Mesenchymal stem cell (in vitro differentiated cells and primary cell): ENCODE measurements around the gene FYN.
A peak's percentile ranks its signal among the peaks of the same experiment; 100 is the strongest.

Experiments used
- DNase-seq: peaks from one replicate; pipeline ENCODE4 v3.0.0-alpha.2; 2013
- H2AFZ ChIP-seq: one replicate; pipeline ENCODE4 v1.6.1; 2013; ENCODE audit warnings: low read depth, mild to moderate bottlenecking, control low read depth, inconsistent platforms, low read length, moderate library complexity
- H2AK5ac ChIP-seq: 2 replicates; pipeline ENCODE4 v1.6.1; 2013; ENCODE audit warnings: low read length, moderate library complexity, mild to moderate bottlenecking, inconsistent platforms; ENCODE audit not compliant: severe bottlenecking
- H2BK120ac ChIP-seq: one replicate; pipeline ENCODE4 v1.6.1; 2013; ENCODE audit warnings: low read depth, mild to moderate bottlenecking, inconsistent platforms, low read length, moderate library complexity
- H2BK12ac ChIP-seq, 2 experiments: one replicate each; pipeline ENCODE4 v1.6.1; 2013; ENCODE audit warnings: inconsistent platforms in 2 of 2, low read length in 2 of 2, mild to moderate bottlenecking in 2 of 2, moderate library complexity in 2 of 2, control low read depth in 1 of 2
- H2BK15ac ChIP-seq: one replicate; pipeline ENCODE4 v1.6.1; 2013; ENCODE audit warnings: mild to moderate bottlenecking, low read depth, inconsistent platforms; ENCODE audit not compliant: poor library complexity, severe bottlenecking
- H2BK5ac ChIP-seq: 2 replicates; pipeline ENCODE4 v1.6.1; 2013; ENCODE audit warnings: low read depth, mild to moderate bottlenecking, low read length, control low read depth, inconsistent platforms; ENCODE audit not compliant: poor library complexity, severe bottlenecking
- H3K14ac ChIP-seq, 2 experiments: one replicate each; pipeline ENCODE4 v1.6.1; 2013; ENCODE audit warnings: inconsistent platforms in 2 of 2, low read length in 2 of 2, control low read depth in 1 of 2, mild to moderate bottlenecking in 1 of 2, moderate library complexity in 1 of 2
- H3K18ac ChIP-seq, 2 experiments: one replicate each; pipeline ENCODE4 v1.6.1; 2013; ENCODE audit warnings: inconsistent platforms in 2 of 2, low read length in 2 of 2, control low read depth in 1 of 2, low read depth in 1 of 2, mild to moderate bottlenecking in 1 of 2
- H3K23ac ChIP-seq, 2 experiments: one replicate each; pipeline ENCODE4 v1.6.1; 2013; ENCODE audit warnings: inconsistent platforms in 2 of 2, low read length in 2 of 2, mild to moderate bottlenecking in 2 of 2, moderate library complexity in 2 of 2, control low read depth in 1 of 2
- H3K27ac ChIP-seq: 2 replicates; pipeline ENCODE4 v1.5.1; 2013; ENCODE audit warnings: mild to moderate bottlenecking, moderate library complexity, low read length, control low read depth, inconsistent platforms; ENCODE audit not compliant: poor library complexity, severe bottlenecking
- H3K27me3 ChIP-seq, 2 experiments: 2 replicates each; pipeline versions ENCODE4 v1.6.1 to v1.7.0; 2013; ENCODE audit warnings: low read length in 2 of 2, mild to moderate bottlenecking in 2 of 2, moderate library complexity in 2 of 2, control low read depth in 1 of 2, inconsistent platforms in 1 of 2; ENCODE audit not compliant: control insufficient read depth in 1 of 2, insufficient read depth in 1 of 2
- H3K36me3 ChIP-seq, 2 experiments: 2 replicates each; pipeline versions ENCODE4 v1.6.1 to v1.7.0; 2013; ENCODE audit warnings: low read length in 2 of 2, control low read depth in 1 of 2, inconsistent platforms in 1 of 2, low read depth in 1 of 2, mild to moderate bottlenecking in 1 of 2; ENCODE audit not compliant: insufficient read depth in 2 of 2, control insufficient read depth in 1 of 2
- H3K4ac ChIP-seq, 2 experiments: one replicate each; pipeline ENCODE4 v1.6.1; 2013; ENCODE audit warnings: inconsistent platforms in 2 of 2, low read length in 2 of 2, mild to moderate bottlenecking in 2 of 2, moderate library complexity in 2 of 2, control low read depth in 1 of 2, low read depth in 1 of 2
- H3K4me1 ChIP-seq: 2 replicates; pipeline ENCODE4 v1.6.1; 2013; ENCODE audit warnings: low read depth, low read length, control low read depth; ENCODE audit not compliant: control insufficient read depth, insufficient read depth
- H3K4me2 ChIP-seq: 2 replicates; pipeline ENCODE4 v1.6.1; 2013; ENCODE audit warnings: low read length, mild to moderate bottlenecking, inconsistent platforms; ENCODE audit not compliant: poor library complexity, severe bottlenecking
- H3K4me3 ChIP-seq, 2 experiments: 2 replicates each; pipeline versions ENCODE4 v1.5.1 to v1.7.0; 2013; ENCODE audit warnings: low read length in 2 of 2, mild to moderate bottlenecking in 2 of 2, control low read depth in 1 of 2, low read depth in 1 of 2; ENCODE audit not compliant: insufficient read depth in 1 of 2
- H3K79me1 ChIP-seq: replicated peaks from 2 replicates; pipeline ENCODE4 v1.6.1; 2013; ENCODE audit warnings: mild to moderate bottlenecking, control low read depth, low read length, inconsistent platforms; ENCODE audit not compliant: poor library complexity, severe bottlenecking
- H3K9ac ChIP-seq: 2 replicates; pipeline ENCODE4 v1.7.0; 2013; ENCODE audit warnings: mild to moderate bottlenecking, low read length, moderate library complexity
- H3K9me3 ChIP-seq: 2 replicates; pipeline ENCODE4 v1.7.0; 2013; ENCODE audit warnings: mild to moderate bottlenecking, low read length; ENCODE audit not compliant: control insufficient read depth
- H4K8ac ChIP-seq: one replicate; pipeline ENCODE4 v1.6.1; 2013; ENCODE audit warnings: inconsistent platforms, mild to moderate bottlenecking, low read length, moderate library complexity
- H4K91ac ChIP-seq: one replicate; pipeline ENCODE4 v1.6.1; 2013; ENCODE audit warnings: mild to moderate bottlenecking, low read length, inconsistent platforms
- WGBS: methylation state at CpG from one replicate; pipeline ENCODE4 v1.1.7; 2013; ENCODE audit warnings: mixed read lengths; 5-methylcytosine and 5-hydroxymethylcytosine counted together

FYN gene

GRCh38 chr6:111669326-111669725 is 203.9 kb downstream of the FYN start:
- H2BK15ac ChIP-seq = no peak overlapping the region
- WGBS = 97% methylated on average over 2 of the region's 4 CpGs
- no peak overlapping the region for H2BK5ac ChIP-seq
- H3K4ac ChIP-seq = no peak overlapping the region
- no peak overlapping the region for H2BK12ac ChIP-seq
- peaks cover 1% of the 10 kb centered on the region for H3K79me1 ChIP-seq
- H3K36me3 ChIP-seq = peaks cover 27 to 72% of the 10 kb centered on the region in 2 experiments
- H2AFZ ChIP-seq = no peak overlapping the region
- no peak overlapping the region for H3K14ac ChIP-seq
- no peak overlapping the region for H2BK120ac ChIP-seq
- no peak overlapping the region for H3K18ac ChIP-seq
- no peak overlapping the region for H3K23ac ChIP-seq
- H3K4me3 ChIP-seq = no peak overlapping the region
- no peak overlapping the region for H4K8ac ChIP-seq
- no peak overlapping the region for H3K4me2 ChIP-seq
- DNase-seq = no peak
- no peaks in the 10 kb centered on the region for H3K4me1 ChIP-seq
- no peak overlapping the region for H3K9ac ChIP-seq
- no peak overlapping the region for H3K27ac ChIP-seq
- H2AK5ac ChIP-seq = no peak overlapping the region
- no peaks in the 10 kb centered on the region for H3K9me3 ChIP-seq
- H4K91ac ChIP-seq = no peak overlapping the region
- no peaks in the 10 kb centered on the region for H3K27me3 ChIP-seq

- Histone ChIP-seq H3K4ac (no peak overlapping the region), H2BK5ac (no peak overlapping the region), H4K8ac (no peak overlapping the region), H3K27me3 (no peaks in the 10 kb centered on the region), H2AK5ac (no peak overlapping the region), H3K18ac (no peak overlapping the region), H3K9me3 (no peaks in the 10 kb centered on the region), H3K4me2 (no peak overlapping the region), H3K4me3 (no peak overlapping the region), H2BK12ac (no peak overlapping the region), H2BK120ac (no peak overlapping the region), H3K23ac (no peak overlapping the region), H3K4me1 (peaks cover 1% of the 10 kb centered on the region), H3K9ac (no peak overlapping the region), H2AFZ (no peak overlapping the region), H3K14ac (no peak overlapping the region), H3K79me1 (peaks cover 1% of the 10 kb centered on the region), H2BK15ac (no peak overlapping the region), H3K27ac (no peak overlapping the region), H3K36me3 (peaks cover 21 to 63% of the 10 kb centered on the region in 2 experiments), H4K91ac (no peak overlapping the region)
- peak; percentile 26 for DNase-seq
- WGBS = 93% methylated on average over 2 of the region's 5 CpGs
Observed at GRCh38 chr6:111668410-111668809, 204.8 kb downstream of the FYN start.

- H2BK5ac ChIP-seq = no peak overlapping the region
- peak; percentile 38 for DNase-seq
- no peak overlapping the region for H4K8ac ChIP-seq
- H3K4me3 ChIP-seq = no peak overlapping the region
- H3K4me2 ChIP-seq = no peak overlapping the region
- no peak overlapping the region for H4K91ac ChIP-seq
- H3K36me3 ChIP-seq = peaks cover 17 to 58% of the 10 kb centered on the region in 2 experiments
- 61% methylated on average over 8 of the region's 8 CpGs for WGBS
- no peak overlapping the region for H3K23ac ChIP-seq
- H2BK120ac ChIP-seq = no peak overlapping the region
- peaks cover 5% of the 10 kb centered on the region for H3K4me1 ChIP-seq
- no peak overlapping the region for H3K18ac ChIP-seq
- no peak overlapping the region for H2BK12ac ChIP-seq
- H2BK15ac ChIP-seq = no peak overlapping the region
- no peak overlapping the region for H2AFZ ChIP-seq
- peaks cover 1% of the 10 kb centered on the region for H3K79me1 ChIP-seq
- H2AK5ac ChIP-seq = no peak overlapping the region
- no peaks in the 10 kb centered on the region for H3K27me3 ChIP-seq
- no peak overlapping the region for H3K4ac ChIP-seq
- peak overlapping the region in 1 of 2 experiments; percentile 72 for H3K14ac ChIP-seq
- H3K27ac ChIP-seq = no peak overlapping the region
- no peak overlapping the region for H3K9ac ChIP-seq
- H3K9me3 ChIP-seq = no peaks in the 10 kb centered on the region
Observed at GRCh38 chr6:111667931-111668330, 205.3 kb downstream of the FYN start.

- no peak overlapping the region for H3K18ac ChIP-seq
- H3K27ac ChIP-seq = no peak overlapping the region
- no peak overlapping the region for H2BK15ac ChIP-seq
- H3K23ac ChIP-seq = no peak overlapping the region
- H3K27me3 ChIP-seq = no peaks in the 10 kb centered on the region
- H3K9ac ChIP-seq = no peak overlapping the region
- peak overlapping the region; percentile 28 for H4K8ac ChIP-seq
- peaks cover 1% of the 10 kb centered on the region for H3K79me1 ChIP-seq
- peaks cover 12 to 54% of the 10 kb centered on the region in 2 experiments for H3K36me3 ChIP-seq
- H3K4me1 ChIP-seq = peaks cover 9% of the 10 kb centered on the region
- no peak overlapping the region for H2BK12ac ChIP-seq
- DNase-seq = no peak
- H2AFZ ChIP-seq = no peak overlapping the region
- no peak overlapping the region for H3K14ac ChIP-seq
- H3K4me2 ChIP-seq = no peak overlapping the region
- WGBS = 93% methylated on average over 2 of the region's 2 CpGs
- no peak overlapping the region for H4K91ac ChIP-seq
- H2BK120ac ChIP-seq = peak overlapping the region; percentile 40
- H3K9me3 ChIP-seq = no peaks in the 10 kb centered on the region
- H3K4ac ChIP-seq = no peak overlapping the region
- H2BK5ac ChIP-seq = no peak overlapping the region
- H3K4me3 ChIP-seq = no peak overlapping the region
- no peak overlapping the region for H2AK5ac ChIP-seq
Observed at GRCh38 chr6:111666847-111667246, 206.4 kb downstream of the FYN start.
